Activated CD8-positive, alpha-beta memory T cell treated with anti-CD3 and anti-CD28 coated beads, Interleukin-2, amount 50 U/mL, for 1 hour (primary cell): ENCODE measurements around the gene IQGAP1.
"Not testable (repeated sequence)": the region's sequence is repeated elsewhere in the genome, so short reads cannot be mapped to it uniquely, and the experiment has no call there.

ENCODE experiments used
- DNase-seq: peaks from one replicate; pipeline ENCODE4 v3.0.0-alpha.2; 2020; ENCODE audit errors: extremely low read depth

The IQGAP1 gene

GRCh38 chr15:90407871-90408317, 19.9 kb downstream of the IQGAP1 start:
- no peak for DNase-seq

GRCh38 chr15:90408657-90409056, 20.6 kb downstream of the IQGAP1 start:
- DNase-seq, result no peak

- not testable (repeated sequence) for DNase-seq
Measured at GRCh38 chr15:90409587-90409986, 21.5 kb downstream of the IQGAP1 start.

- not testable (repeated sequence) for DNase-seq
Measured at GRCh38 chr15:90410316-90410715, 22.3 kb downstream of the IQGAP1 start.

- no peak for DNase-seq
Measured at GRCh38 chr15:90411176-90411575, 23.1 kb downstream of the IQGAP1 start.

GRCh38 chr15:90412356-90413194, 24.5 kb downstream of the IQGAP1 start:
- DNase-seq, result no peak

GRCh38 chr15:90413411-90414379, 25.7 kb downstream of the IQGAP1 start:
- no peak for DNase-seq

- no peak for DNase-seq
Measured at GRCh38 chr15:90414408-90415028, 26.5 kb downstream of the IQGAP1 start.

- DNase-seq, result not testable (repeated sequence)
Measured at GRCh38 chr15:90416052-90416451, 28.0 kb downstream of the IQGAP1 start.

- no peak for DNase-seq
Measured at GRCh38 chr15:90418627-90419026, 30.6 kb downstream of the IQGAP1 start.

- no peak for DNase-seq
Measured at GRCh38 chr15:90419206-90419605, 31.2 kb downstream of the IQGAP1 start.

- no peak for DNase-seq
Measured at GRCh38 chr15:90419738-90420406, 31.8 kb downstream of the IQGAP1 start.

GRCh38 chr15:90420451-90420850, 32.4 kb downstream of the IQGAP1 start:
- no peak for DNase-seq

- DNase-seq, result no peak
Measured at GRCh38 chr15:90421527-90421926, 33.5 kb downstream of the IQGAP1 start.

- no peak for DNase-seq
Measured at GRCh38 chr15:90422043-90422442, 34.0 kb downstream of the IQGAP1 start.

- DNase-seq, result no peak
Measured at GRCh38 chr15:90422936-90423335, 34.9 kb downstream of the IQGAP1 start.

GRCh38 chr15:90423801-90424319, 35.8 kb downstream of the IQGAP1 start:
- DNase-seq, result no peak

GRCh38 chr15:90425726-90426346, 37.8 kb downstream of the IQGAP1 start:
- no peak for DNase-seq

GRCh38 chr15:90427185-90427584, 39.1 kb downstream of the IQGAP1 start:
- DNase-seq, result no peak

- DNase-seq, result no peak
Measured at GRCh38 chr15:90432253-90432652, 44.2 kb downstream of the IQGAP1 start.
